ENCODE measurements around the gene CPA2.

GRCh38 chr7:130274983-130275591 lies 8.4 kb downstream of the CPA2 start:
- no peak for TF ChIP-seq EP300 (IDR thresholded peaks at IDR 0.05)
- no peak for TF ChIP-seq POLR2A (IDR thresholded peaks at IDR 0.05)
